ENCODE results near the gene SCAF4.

DNA sequence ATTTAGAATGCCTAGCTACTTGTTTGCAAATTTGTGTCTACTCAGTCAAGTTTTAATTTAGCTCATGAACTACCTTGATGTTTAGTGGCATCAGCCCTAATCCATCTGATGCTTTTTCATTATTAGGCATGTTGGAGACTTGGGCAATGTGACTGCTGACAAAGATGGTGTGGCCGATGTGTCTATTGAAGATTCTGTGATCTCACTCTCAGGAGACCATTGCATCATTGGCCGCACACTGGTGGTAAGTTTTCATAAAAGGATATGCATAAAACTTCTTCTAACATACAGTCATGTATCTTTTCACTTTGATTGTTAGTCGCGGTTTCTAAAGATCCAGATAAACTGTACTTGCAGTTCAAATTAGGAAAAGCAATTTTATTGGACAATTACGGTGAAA, 64.8 kb downstream of the SCAF4 start:
- TF ChIP-seq, protein P1, sequence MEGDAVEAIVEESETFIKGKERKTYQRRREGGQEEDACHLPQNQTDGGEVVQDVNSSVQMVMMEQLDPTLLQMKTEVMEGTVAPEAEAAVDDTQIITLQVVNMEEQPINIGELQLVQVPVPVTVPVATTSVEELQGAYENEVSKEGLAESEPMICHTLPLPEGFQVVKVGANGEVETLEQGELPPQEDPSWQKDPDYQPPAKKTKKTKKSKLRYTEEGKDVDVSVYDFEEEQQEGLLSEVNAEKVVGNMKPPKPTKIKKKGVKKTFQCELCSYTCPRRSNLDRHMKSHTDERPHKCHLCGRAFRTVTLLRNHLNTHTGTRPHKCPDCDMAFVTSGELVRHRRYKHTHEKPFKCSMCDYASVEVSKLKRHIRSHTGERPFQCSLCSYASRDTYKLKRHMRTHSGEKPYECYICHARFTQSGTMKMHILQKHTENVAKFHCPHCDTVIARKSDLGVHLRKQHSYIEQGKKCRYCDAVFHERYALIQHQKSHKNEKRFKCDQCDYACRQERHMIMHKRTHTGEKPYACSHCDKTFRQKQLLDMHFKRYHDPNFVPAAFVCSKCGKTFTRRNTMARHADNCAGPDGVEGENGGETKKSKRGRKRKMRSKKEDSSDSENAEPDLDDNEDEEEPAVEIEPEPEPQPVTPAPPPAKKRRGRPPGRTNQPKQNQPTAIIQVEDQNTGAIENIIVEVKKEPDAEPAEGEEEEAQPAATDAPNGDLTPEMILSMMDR (IDR thresholded peaks at IDR 0.05), result no peak
- TF ChIP-seq EP300 (IDR thresholded peaks at IDR 0.05; ENCODE audit: low read depth) (no peak), POLR2A (IDR thresholded peaks at IDR 0.05) (no peak), POLR2AphosphoS5 (IDR thresholded peaks at IDR 0.05) (no peak)

Data from transverse colon (tissue), 4 donors.